ENCODE results near the gene PIR. TPM values are rescaled to one million over a fixed set of nuclear protein-coding genes. Genes with fewer than 3 reads are reported as not detected.

Gene PIR
- total RNA-seq, 1 donor from 2014 or later: 5.8 TPM

GRCh38 chrX:15350329-15350996 lies 142.7 kb downstream of the PIR start:
- intact Hi-C loops (cut with micrococcal nuclease): no loop called here

- intact Hi-C loops (cut with micrococcal nuclease): loop anchor here (1.0 to 5.0 kb wide), 2 partner anchors 119 to 218 kb away; no protein-coding TSS in a partner anchor
These were observed 144.1 kb downstream of the PIR start for GRCh38 chrX:15349046-15349445.

DNA sequence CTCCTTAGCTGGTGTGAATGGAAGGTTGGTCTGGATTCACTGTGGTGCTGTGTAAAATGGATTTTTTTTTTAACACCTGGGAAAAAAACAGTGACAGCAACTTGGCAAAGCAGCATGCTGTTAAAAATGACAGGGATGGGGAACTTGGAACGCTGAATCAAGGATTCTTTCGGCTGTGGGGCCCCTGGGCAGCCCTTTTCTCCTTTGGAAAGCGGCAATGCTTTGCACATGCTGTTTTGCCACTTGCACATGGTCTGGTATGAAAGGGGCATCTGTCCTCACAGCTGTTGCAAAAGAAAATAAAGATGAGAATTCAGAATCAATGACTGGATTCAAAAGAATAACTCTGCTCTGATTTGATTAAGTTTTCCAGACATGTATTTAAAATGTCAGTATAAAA lies 147.2 kb downstream of the PIR start:
- intact Hi-C loops (cut with micrococcal nuclease): loop anchor here (5.0 kb wide), 1 partner anchor 221 kb away; no protein-coding TSS in a partner anchor

GRCh38 chrX:15344106-15344505 lies 149.0 kb downstream of the PIR start:
- intact Hi-C loops (cut with micrococcal nuclease): no loop called here

- intact Hi-C loops (cut with micrococcal nuclease): no loop called here
These were observed 150.1 kb downstream of the PIR start for GRCh38 chrX:15343075-15343476.

DNA sequence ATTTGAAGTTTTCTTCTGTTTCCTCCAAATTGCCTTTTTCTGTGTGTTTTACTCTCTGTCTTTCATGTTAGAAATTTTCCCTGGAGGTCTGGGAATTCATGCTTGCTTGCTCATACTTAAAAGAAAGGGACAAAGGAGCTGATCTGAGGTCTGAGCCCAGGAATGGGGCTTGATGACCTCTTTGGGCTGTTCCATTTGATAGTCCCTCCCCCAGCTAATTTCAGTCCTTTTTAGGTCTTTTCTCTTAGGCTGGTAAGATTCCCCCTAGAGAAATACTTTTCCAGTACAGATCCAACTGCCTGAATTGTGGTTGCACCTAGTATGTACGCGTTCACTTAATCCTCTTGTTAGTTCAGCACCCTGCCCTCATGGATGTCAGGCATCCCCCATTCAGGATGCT lies 152.3 kb downstream of the PIR start:
- intact Hi-C loops (cut with micrococcal nuclease): no loop called here

DNA sequence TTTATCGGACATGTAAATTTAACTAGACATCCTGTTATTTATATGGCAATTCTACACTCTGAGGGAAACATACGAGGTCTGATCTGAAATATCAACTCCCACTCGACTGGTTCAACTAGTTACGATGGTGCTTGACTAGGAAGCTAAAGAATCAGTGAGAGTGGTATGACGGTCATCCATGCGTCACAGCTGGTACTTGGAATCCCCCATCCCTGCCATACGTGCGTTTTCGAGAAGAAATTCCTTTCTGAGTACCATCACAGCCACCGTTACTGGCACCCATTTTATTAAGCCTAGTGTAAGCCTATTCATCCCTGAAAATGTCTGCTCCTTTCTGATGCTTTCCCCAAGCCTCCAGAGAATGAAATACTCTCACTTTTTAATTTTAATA lies 157.1 kb downstream of the PIR start:
- intact Hi-C loops (cut with micrococcal nuclease): loop anchor here (10.0 kb wide), 6 partner anchors 181 to 1591 kb away; partner anchors contain the start of genes CTPS2, GEMIN8 and SYAP1

DNA sequence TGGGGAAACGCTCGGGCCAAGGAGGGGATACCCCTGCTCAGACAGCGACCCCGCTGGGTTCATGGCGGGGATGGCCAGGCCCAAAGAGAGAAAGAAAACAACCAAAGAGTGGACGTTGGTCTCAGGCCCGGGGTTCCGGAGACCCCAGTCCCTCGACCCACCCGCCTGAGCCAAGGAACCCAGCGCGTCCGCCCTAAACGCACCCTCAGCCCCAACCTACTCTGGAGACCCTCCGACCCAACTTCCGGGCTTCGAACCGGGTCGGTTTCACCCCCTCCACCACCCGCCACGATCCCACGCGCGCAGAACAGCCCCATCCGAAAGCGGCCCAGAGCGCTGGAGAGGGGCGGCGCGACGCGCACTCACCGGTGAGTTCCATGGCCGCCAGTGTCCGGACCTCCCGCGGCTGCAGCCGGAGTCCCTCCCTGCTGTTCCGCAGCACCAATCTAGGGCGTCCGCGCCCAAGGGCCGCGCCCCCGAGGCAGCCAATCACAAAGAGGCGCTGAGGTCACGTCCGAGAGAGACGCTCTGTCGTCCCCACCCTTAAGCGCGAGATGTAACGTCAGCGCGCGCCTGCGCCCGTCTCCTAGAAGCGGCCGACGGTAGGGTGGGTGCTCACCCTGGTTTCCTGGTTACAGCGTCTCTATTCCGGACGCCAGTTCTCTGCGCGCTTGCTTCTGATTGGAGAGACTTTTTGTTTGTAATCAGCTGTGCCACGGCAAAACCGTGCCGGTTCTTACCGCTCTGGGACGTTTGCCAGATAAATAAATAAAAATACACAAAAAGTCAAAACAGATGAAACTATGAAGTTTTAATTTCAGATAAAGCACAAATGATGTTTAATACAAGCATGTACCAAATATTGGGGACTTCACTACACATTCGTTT lies 157.8 kb downstream of the PIR start, which contains the start of gene PIGA:
TSS of gene PIGA (minus strand) at position 389 of the 888 bp plus-strand sequence. CDS start 3,593 bp downstream, outside the sequence.
- intact Hi-C loops (cut with micrococcal nuclease): loop anchor here (1.0 to 10.0 kb wide), 10 partner anchors 181 to 1591 kb away; partner anchors contain the start of genes AP1S2, CTPS2, FANCB and GEMIN8

Other genes with a start within 250 kb of the PIR start
- gene ASB9, start 223.2 kb downstream of the PIR start, total RNA-seq: 0.77 and 1.2 TPM in 2 replicates
- gene ASB11, start 177.7 kb downstream of the PIR start, total RNA-seq: not detected in 2 replicates
- 19.1 and 19.2 TPM in 2 replicates for gene PIGA, start 157.8 kb downstream of the PIR start, total RNA-seq
- gene VEGFD, start 108.9 kb downstream of the PIR start, total RNA-seq: not detected in 2 replicates
- not detected in 2 replicates for gene BMX, start 7.5 kb upstream of the PIR start, total RNA-seq
- gene ACE2, start 107.6 kb upstream of the PIR start, total RNA-seq: not detected in 2 replicates
- 0.16 TPM in 1 of 2 replicates, not detected in the other for gene CLTRN, start 171.5 kb upstream of the PIR start, total RNA-seq
- gene CA5B, start 244.9 kb upstream of the PIR start, total RNA-seq: 18.1 and 21.1 TPM in 2 replicates